Neural crest cell (in vitro differentiated cells): ENCODE measurements around the gene CCNL1. TPM values are rescaled to one million over a fixed set of nuclear protein-coding genes. Genes with fewer than 3 reads are reported as not detected.
A peak's percentile ranks its signal among the peaks of the same experiment; 100 is the strongest.
"Not testable (repeated sequence)": the region's sequence is repeated elsewhere in the genome, so short reads cannot be mapped to it uniquely, and the experiment has no call there.

Experiments
- DNase-seq: peaks from one replicate; pipeline ENCODE4 v3.0.0; 2021; ENCODE audit warnings: low read depth, mixed read lengths, low spot score
- H3K27ac Mint-ChIP-seq: one replicate; pipeline ENCODE4 v1.8.0; 2021; ENCODE audit warnings: mild to moderate bottlenecking, mixed read lengths; ENCODE audit not compliant: unreplicated experiment
- H3K27me3 Mint-ChIP-seq: 2 replicates; pipeline ENCODE4 v1.8.0; 2021; ENCODE audit warnings: low read depth, mild to moderate bottlenecking, mixed read lengths
- H3K36me3 Mint-ChIP-seq: 2 replicates; pipeline ENCODE4 v1.8.0; 2021; ENCODE audit warnings: low read depth, mild to moderate bottlenecking, mixed read lengths
- H3K4me1 Mint-ChIP-seq: 2 replicates; pipeline ENCODE4 v1.8.0; 2021; ENCODE audit warnings: mixed read lengths
- H3K4me3 Mint-ChIP-seq: one replicate; pipeline ENCODE4 v1.8.0; 2021; ENCODE audit warnings: mild to moderate bottlenecking, mixed read lengths
- H3K9me3 Mint-ChIP-seq: 2 replicates; pipeline ENCODE4 v1.8.0; 2021; ENCODE audit warnings: mixed read lengths
- total RNA-seq: library from RNA; stranded (reverse); gene quantifications from 2 replicates; pipeline ENCODE4 v1.2.1, GENCODE V29; 2021
- TF ChIP-seq, protein P1 (sequence below): fragments of 200-600 bp; sonication (generic); conservative IDR thresholded peaks from 2 replicates; pipeline ENCODE4 v1.5.0; 2021; ENCODE audit warnings: antibody characterized with exemption, mild to moderate bottlenecking

CCNL1 gene
- total RNA-seq, 1 donor from 2014 or later, result 127 TPM

- Mint-ChIP-seq H3K27me3 (peaks cover 5% of the 10 kb centered on the region), H3K4me3 (peak overlapping the region; percentile 95), H3K4me1 (peaks cover 24% of the 10 kb centered on the region), H3K27ac (peak overlapping the region; percentile 99), H3K36me3 (peaks cover 16% of the 10 kb centered on the region), H3K9me3 (no peaks in the 10 kb centered on the region)
- DNase-seq, result peak; percentile 91
- TF ChIP-seq, protein P1, sequence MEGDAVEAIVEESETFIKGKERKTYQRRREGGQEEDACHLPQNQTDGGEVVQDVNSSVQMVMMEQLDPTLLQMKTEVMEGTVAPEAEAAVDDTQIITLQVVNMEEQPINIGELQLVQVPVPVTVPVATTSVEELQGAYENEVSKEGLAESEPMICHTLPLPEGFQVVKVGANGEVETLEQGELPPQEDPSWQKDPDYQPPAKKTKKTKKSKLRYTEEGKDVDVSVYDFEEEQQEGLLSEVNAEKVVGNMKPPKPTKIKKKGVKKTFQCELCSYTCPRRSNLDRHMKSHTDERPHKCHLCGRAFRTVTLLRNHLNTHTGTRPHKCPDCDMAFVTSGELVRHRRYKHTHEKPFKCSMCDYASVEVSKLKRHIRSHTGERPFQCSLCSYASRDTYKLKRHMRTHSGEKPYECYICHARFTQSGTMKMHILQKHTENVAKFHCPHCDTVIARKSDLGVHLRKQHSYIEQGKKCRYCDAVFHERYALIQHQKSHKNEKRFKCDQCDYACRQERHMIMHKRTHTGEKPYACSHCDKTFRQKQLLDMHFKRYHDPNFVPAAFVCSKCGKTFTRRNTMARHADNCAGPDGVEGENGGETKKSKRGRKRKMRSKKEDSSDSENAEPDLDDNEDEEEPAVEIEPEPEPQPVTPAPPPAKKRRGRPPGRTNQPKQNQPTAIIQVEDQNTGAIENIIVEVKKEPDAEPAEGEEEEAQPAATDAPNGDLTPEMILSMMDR, result no peak
Observed at GRCh38 chr3:157174649-157175498, 14.9 kb upstream of the CCNL1 start.

- Mint-ChIP-seq H3K36me3 (peaks cover 13% of the 10 kb centered on the region), H3K4me3 (peak overlapping the region; percentile 95), H3K27me3 (peaks cover 5% of the 10 kb centered on the region), H3K27ac (peak overlapping the region; percentile 89), H3K4me1 (peaks cover 24% of the 10 kb centered on the region), H3K9me3 (no peaks in the 10 kb centered on the region)
- no peak for DNase-seq
- TF ChIP-seq, protein P1, result no peak
Observed at GRCh38 chr3:157174290-157174648, 14.3 kb upstream of the CCNL1 start.

DNA sequence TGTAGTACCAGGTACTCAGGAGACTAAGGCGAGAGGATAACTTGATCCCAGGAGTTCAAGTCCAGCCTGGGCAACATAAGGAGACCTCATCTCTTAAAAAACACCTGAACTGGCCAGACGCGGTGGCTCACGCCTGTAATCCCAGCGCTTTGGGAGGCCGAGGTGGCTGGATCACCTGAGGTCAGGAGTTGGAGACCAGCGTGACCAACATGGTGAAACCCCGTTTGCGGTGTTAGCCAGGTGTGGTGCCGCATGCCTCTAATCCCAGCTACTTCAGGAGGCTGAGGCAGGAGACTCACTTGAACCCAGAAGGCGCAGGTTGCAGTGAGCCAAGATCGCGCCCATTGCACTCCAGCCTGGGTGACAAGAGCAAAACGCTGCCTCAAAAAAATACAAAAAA is 13.4 kb upstream of the CCNL1 start:
- not testable (repeated sequence) for H3K27ac Mint-ChIP-seq, H3K27me3 Mint-ChIP-seq, H3K9me3 Mint-ChIP-seq, DNase-seq
- peak overlapping the region; percentile 95 for H3K4me3 Mint-ChIP-seq
- peaks cover 12% of the 10 kb centered on the region for H3K36me3 Mint-ChIP-seq
- H3K4me1 Mint-ChIP-seq, result peaks cover 24% of the 10 kb centered on the region

- peak overlapping the region; percentile 76 for H3K4me3 Mint-ChIP-seq
- H3K27ac Mint-ChIP-seq, result no peak overlapping the region
- TF ChIP-seq, protein P1, result no peak
- H3K36me3 Mint-ChIP-seq, result peaks cover 6% of the 10 kb centered on the region
- peaks cover 5% of the 10 kb centered on the region for H3K27me3 Mint-ChIP-seq
- DNase-seq, result no peak
- H3K4me1 Mint-ChIP-seq, result peaks cover 24% of the 10 kb centered on the region
- H3K9me3 Mint-ChIP-seq, result no peaks in the 10 kb centered on the region
Observed at GRCh38 chr3:157172746-157173145, 12.8 kb upstream of the CCNL1 start.

DNA sequence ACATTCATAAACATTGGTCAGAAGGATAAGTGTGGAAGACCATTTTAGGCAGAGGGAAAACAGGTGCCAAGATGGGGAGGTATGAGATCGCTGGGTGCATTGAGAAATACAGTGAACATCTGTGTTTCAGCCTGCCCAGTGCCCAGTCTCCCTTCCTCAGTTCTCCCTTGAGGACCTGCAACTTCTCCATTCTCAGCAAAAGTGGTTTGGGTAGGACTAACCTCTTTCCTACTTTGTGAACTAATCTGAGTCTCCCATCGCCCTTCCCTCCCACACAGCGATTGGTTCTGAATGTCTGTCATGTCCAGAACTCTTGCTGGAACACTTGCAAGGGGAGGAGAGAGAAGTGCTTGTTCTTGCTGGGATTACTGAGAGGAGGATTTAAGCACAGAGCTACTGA is 10.9 kb upstream of the CCNL1 start:
- Mint-ChIP-seq H3K27me3 (peaks cover 5% of the 10 kb centered on the region), H3K36me3 (no peaks in the 10 kb centered on the region), H3K9me3 (no peaks in the 10 kb centered on the region), H3K4me3 (no peak overlapping the region), H3K27ac (no peak overlapping the region), H3K4me1 (peaks cover 9% of the 10 kb centered on the region)
- no peak for DNase-seq
- TF ChIP-seq, protein P1, result no peak

DNA sequence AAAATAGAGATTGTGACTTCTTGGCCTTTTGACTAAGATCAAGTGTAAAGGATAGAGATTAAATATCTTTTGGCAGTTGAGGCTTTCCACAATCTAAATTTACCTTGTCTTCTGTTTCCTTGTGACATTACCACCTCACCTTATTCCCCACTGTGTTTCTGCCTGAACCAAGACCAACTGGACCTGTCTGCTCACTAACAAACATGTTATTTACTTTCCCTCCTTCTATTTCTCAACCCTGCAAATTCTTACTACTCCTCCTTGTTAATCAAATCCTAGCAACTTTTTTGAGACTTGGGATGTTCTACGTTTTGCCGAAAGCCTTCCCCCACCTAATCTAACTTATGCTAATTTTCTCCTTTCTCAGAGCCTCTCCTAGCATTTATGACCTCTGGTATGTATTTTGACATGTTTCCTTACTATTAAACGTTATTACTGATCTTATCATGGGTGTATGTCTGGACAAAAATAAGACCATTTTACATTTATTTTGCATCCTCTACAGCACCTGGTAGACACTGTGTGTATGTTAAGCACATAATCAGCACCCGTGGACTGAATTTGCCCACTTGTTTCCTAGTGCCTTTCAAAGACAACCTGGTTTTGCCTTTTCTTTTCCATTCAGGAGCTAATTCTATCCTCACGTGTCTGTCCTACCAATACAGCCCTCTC is 7.6 kb upstream of the CCNL1 start:
- peaks cover 2% of the 10 kb centered on the region for H3K36me3 Mint-ChIP-seq
- H3K9me3 Mint-ChIP-seq, result no peaks in the 10 kb centered on the region
- no peaks in the 10 kb centered on the region for H3K4me1 Mint-ChIP-seq
- TF ChIP-seq, protein P1, result no peak
- H3K27me3 Mint-ChIP-seq, result peaks cover 5% of the 10 kb centered on the region
- no peak overlapping the region for H3K27ac Mint-ChIP-seq
- H3K4me3 Mint-ChIP-seq, result no peak overlapping the region
- no peak for DNase-seq
